ENCODE data around the gene STK35. TPM values are rescaled to one million over a fixed set of nuclear protein-coding genes. Genes with fewer than 3 reads are reported as not detected.

STK35 gene
- total and polyA plus RNA-seq, 2 of the 13 experiments (the other 11 are each of a cell fraction or from before 2014, with no cell fraction given) = 27.4 to 29.8 TPM

- TF ChIP-seq THRA (CRISPR knock-in tag; IDR thresholded peaks at IDR 0.05; ENCODE audit: borderline replicate concordance) (0 out of 2 replicates have a peak, but pooled peaks have one; percentile 25), ZGPAT (CRISPR knock-in tag; IDR thresholded peaks at IDR 0.05) (0 out of 2 replicates have a peak, but pooled peaks have one; percentile 40), ZNF225 (CRISPR knock-in tag; IDR thresholded peaks at IDR 0.05) (no peak), DBP (CRISPR knock-in tag; IDR thresholded peaks at IDR 0.05; ENCODE audit: not compliant biosample characterization) (peak; percentile 54), TARDBP (CRISPR knock-in tag; IDR thresholded peaks at IDR 0.05) (no peak), ZNF343 (CRISPR knock-in tag; IDR thresholded peaks at IDR 0.05) (no peak), ZNF124 (CRISPR knock-in tag; IDR thresholded peaks at IDR 0.05) (0 out of 2 replicates have a peak, but pooled peaks have one; percentile 69), ARID5B (CRISPR knock-in tag; IDR thresholded peaks at IDR 0.05) (peak; percentile 30; the same call in 1 of the 2 replicates), SMC3 (IDR thresholded peaks at IDR 0.05; ENCODE audit: low read length) (peak; percentile 97), ZFP36L2 (CRISPR knock-in tag; IDR thresholded peaks at IDR 0.05) (no peak), ZBTB38 (CRISPR knock-in tag; IDR thresholded peaks at IDR 0.05) (no peak), ZBTB33 (CRISPR knock-in tag; IDR thresholded peaks at IDR 0.05) (no peak), ARID3A (IDR thresholded peaks at IDR 0.05; ENCODE audit: low read depth, low read length) (peak; percentile 54; the same call in 1 of the 2 replicates), SMYD3 (CRISPR knock-in tag; IDR thresholded peaks at IDR 0.05) (0 out of 2 replicates have a peak, but pooled peaks have one; percentile 50), ZNF569 (CRISPR knock-in tag; IDR thresholded peaks at IDR 0.05; ENCODE audit: borderline replicate concordance) (peak; percentile 59; the same call in 1 of the 2 replicates), FOXJ3 (CRISPR knock-in tag; IDR thresholded peaks at IDR 0.05; ENCODE audit: borderline replicate concordance) (no peak; the same call in 1 of the 2 replicates)
Observed at GRCh38 chr20:2093159-2093781, 8.4 kb upstream of the STK35 start (continued).

All from HepG2 (cell line).